GM19324 (cell line): Measurements from ENCODE around the gene EIF1AX.
"Not testable (repeated sequence)": the region's sequence is repeated elsewhere in the genome, so short reads cannot be mapped to it uniquely, and the experiment has no call there.

Experiments used
- ATAC-seq: cut with Tn5 transposase; IDR thresholded peaks from one replicate; pipeline ENCODE4 v1.9.1; 2021; ENCODE audit warnings: mild to moderate bottlenecking, moderate library complexity; ENCODE audit not compliant: unreplicated experiment, low FRiP score

EIF1AX gene

GRCh38 chrX:20141281-20142220 lies at the start of gene EIF1AX:
EIF1AX (minus strand) TSS chrX:20141838; CDS start chrX:20141640, 198 bp downstream.
- ATAC-seq, result peak; percentile 98

GRCh38 chrX:20189171-20189570 lies 47.5 kb upstream of the EIF1AX start:
- ATAC-seq, result no peak

GRCh38 chrX:20181598-20182329 lies 40.1 kb upstream of the EIF1AX start:
- no peak for ATAC-seq

GRCh38 chrX:20177093-20177492 lies 35.5 kb upstream of the EIF1AX start:
- no peak for ATAC-seq

GRCh38 chrX:20173856-20174255 lies 32.2 kb upstream of the EIF1AX start:
- ATAC-seq, result no peak

GRCh38 chrX:20173313-20173712 lies 31.7 kb upstream of the EIF1AX start:
- no peak for ATAC-seq

- no peak for ATAC-seq
Measured at GRCh38 chrX:20171887-20172286, 30.2 kb upstream of the EIF1AX start.

- ATAC-seq, result not testable (repeated sequence)
Measured at GRCh38 chrX:20162516-20162915, 20.9 kb upstream of the EIF1AX start.

GRCh38 chrX:20159797-20160385 lies 18.3 kb upstream of the EIF1AX start:
- no peak for ATAC-seq

- no peak for ATAC-seq
Measured at GRCh38 chrX:20151689-20152088, 10.1 kb upstream of the EIF1AX start.

- no peak for ATAC-seq
Measured at GRCh38 chrX:20149326-20149725, 7.7 kb upstream of the EIF1AX start.

GRCh38 chrX:20147561-20147960 lies 5.9 kb upstream of the EIF1AX start:
- no peak for ATAC-seq

- no peak for ATAC-seq
Measured at GRCh38 chrX:20144491-20144890, 2.9 kb upstream of the EIF1AX start.

- ATAC-seq, result no peak
Measured at GRCh38 chrX:20143561-20143960, 1.9 kb upstream of the EIF1AX start.

GRCh38 chrX:20143111-20143510 lies 1.5 kb upstream of the EIF1AX start:
- ATAC-seq, result no peak

GRCh38 chrX:20140420-20140819 lies 1.2 kb downstream of the EIF1AX start:
- ATAC-seq, result no peak

GRCh38 chrX:20139966-20140365 lies 1.7 kb downstream of the EIF1AX start:
- ATAC-seq, result no peak

- ATAC-seq, result no peak
Measured at GRCh38 chrX:20135944-20136343, 5.7 kb downstream of the EIF1AX start.

- no peak for ATAC-seq
Measured at GRCh38 chrX:20132666-20133065, 9.0 kb downstream of the EIF1AX start.

- ATAC-seq, result no peak
Measured at GRCh38 chrX:20130357-20130756, 11.3 kb downstream of the EIF1AX start.

GRCh38 chrX:20129547-20129946 lies 12.1 kb downstream of the EIF1AX start:
- no peak for ATAC-seq
